ENCODE measurements around the gene KIF1A. TPM values are rescaled to one million over a fixed set of nuclear protein-coding genes. Genes with fewer than 3 reads are reported as not detected.
"Not testable (repeated sequence)": the region's sequence is repeated elsewhere in the genome, so short reads cannot be mapped to it uniquely, and the experiment has no call there.

Gene KIF1A
- total and polyA plus RNA-seq, 4 experiments from 2014 or later: not detected

DNA sequence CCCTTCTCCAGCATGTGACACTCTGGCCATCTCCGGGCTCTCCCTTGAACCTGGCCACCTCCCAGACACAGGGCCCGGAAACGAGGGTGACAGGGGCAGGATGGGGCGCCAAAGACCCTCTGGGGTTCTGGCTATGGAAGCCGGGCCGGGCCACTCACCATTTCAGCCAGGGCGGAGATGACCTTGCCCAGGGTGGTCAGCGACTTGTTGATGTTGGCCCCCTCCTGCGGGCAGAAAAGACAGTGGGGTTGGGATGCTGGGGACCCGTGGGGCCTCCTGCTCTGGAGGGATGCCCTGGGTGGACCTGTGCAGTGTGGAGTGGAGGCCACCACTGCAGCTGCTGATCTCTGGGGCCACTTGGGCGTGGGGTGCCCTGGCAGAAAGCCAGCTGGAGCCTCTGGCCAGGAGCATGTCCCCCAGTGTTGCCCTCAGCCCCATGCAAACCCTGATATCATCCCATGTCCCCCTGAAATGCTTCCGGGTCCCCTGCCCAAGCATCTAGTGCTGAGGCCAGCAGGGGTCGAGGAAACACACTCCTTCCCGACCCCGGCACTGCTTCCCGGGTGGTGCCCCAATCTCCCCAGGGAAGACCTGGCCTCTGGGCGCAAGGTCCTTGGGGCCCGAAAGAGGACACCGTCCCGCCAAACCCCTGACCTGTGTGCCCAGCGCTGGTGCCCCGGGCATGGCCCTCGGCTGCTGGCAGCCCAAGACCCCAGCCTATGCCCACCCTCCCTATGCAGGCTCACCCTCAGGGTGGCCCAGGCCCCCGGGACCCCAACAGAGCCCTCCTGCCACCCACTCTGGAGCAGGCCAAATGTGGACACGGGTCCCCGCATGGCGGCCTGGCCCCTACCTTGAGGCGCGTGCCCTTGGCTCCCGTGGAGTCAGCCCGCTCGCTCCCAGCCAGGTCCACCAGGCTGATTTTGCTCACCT lies 36.9 kb downstream of the KIF1A start:
- Mint-ChIP-seq H3K27me3 (peaks cover 0 to 2% of the 10 kb centered on the region in 2 donors), H3K9me3 (no peaks in the 10 kb centered on the region), H3K4me1 (no peaks in the 10 kb centered on the region), H3K36me3 (no peaks in the 10 kb centered on the region), H3K27ac (no peak overlapping the region), H3K4me3 (no peak overlapping the region)
- Histone ChIP-seq H3K4me3 (ENCODE audit: low read length in 2 of 2) (no peak overlapping the region), H3K9me3 (ENCODE audit: control insufficient read depth in 1 of 2, low read length in 2 of 2) (no peaks in the 10 kb centered on the region), H3K4me1 (ENCODE audit: insufficient read depth, low read length) (no peaks in the 10 kb centered on the region), H3K27ac (ENCODE audit: low read depth, low read length) (no peak overlapping the region), H3K36me3 (ENCODE audit: insufficient read depth, low read length) (no peaks in the 10 kb centered on the region), H3K27me3 (ENCODE audit: insufficient read depth, low read length) (no peaks in the 10 kb centered on the region)
- DNase-seq: no peak
- ChIA-PET POLR2A (ENCODE audit: partially characterized antibody) (no interaction called here), CTCF (ENCODE audit: partially characterized antibody) (no interaction called here)
- intact Hi-C loops (cut with micrococcal nuclease): no loop called here

DNA sequence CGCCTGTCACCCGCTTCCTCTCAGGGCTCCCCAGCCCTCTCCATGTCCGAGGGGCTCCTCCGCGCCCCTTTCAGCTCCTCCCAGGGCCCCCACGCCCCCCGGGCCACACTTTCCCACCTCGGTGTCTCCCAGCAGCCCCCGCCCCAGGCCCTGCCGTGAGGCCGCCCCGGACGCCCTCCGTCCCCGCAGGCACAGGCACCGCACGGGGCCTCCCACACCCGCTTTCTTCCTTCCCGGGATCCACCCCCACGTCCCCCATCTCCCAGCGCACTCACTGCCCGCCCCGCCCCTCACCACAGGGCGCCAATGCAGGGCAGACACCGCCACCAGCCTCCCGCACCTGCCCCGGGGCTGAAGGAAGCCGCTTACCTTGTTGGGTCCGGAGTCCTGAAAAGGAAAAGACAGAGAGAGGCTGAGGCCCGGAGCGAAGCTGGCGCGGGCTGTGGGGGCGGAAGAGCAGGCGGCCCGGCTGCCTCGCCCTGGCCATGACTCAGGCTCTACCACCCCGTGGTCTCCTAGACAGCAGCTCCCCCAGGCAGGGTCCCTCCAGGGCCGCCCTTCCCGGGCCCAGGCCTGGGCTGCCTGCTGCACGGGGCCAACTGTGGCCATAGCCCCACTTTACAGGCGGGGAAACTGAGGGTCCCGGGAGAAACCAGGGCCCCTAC lies 37.7 kb downstream of the KIF1A start:
- POLR2A ChIA-PET (ENCODE audit: partially characterized antibody): no interaction called here
- no peaks in the 10 kb centered on the region for H3K36me3 Mint-ChIP-seq
- H3K27me3 Mint-ChIP-seq: no peaks in the 10 kb centered on the region
- H3K4me3 ChIP-seq (ENCODE audit: low read length in 2 of 2): no peak overlapping the region
- DNase-seq: no peak
- H3K4me3 Mint-ChIP-seq: no peak overlapping the region
- H3K4me1 ChIP-seq (ENCODE audit: insufficient read depth, low read length): no peaks in the 10 kb centered on the region
- H3K9me3 ChIP-seq (ENCODE audit: control insufficient read depth in 1 of 2, low read length in 2 of 2): no peaks in the 10 kb centered on the region
- CTCF ChIA-PET (ENCODE audit: partially characterized antibody): no interaction called here
- intact Hi-C loops (cut with micrococcal nuclease): no loop called here
- H3K27me3 ChIP-seq (ENCODE audit: insufficient read depth, low read length): no peaks in the 10 kb centered on the region
- H3K36me3 ChIP-seq (ENCODE audit: insufficient read depth, low read length): no peaks in the 10 kb centered on the region
- no peak overlapping the region for H3K27ac Mint-ChIP-seq
- H3K9me3 Mint-ChIP-seq: no peaks in the 10 kb centered on the region
- no peaks in the 10 kb centered on the region for H3K4me1 Mint-ChIP-seq
- H3K27ac ChIP-seq (ENCODE audit: low read depth, low read length): no peak overlapping the region

DNA sequence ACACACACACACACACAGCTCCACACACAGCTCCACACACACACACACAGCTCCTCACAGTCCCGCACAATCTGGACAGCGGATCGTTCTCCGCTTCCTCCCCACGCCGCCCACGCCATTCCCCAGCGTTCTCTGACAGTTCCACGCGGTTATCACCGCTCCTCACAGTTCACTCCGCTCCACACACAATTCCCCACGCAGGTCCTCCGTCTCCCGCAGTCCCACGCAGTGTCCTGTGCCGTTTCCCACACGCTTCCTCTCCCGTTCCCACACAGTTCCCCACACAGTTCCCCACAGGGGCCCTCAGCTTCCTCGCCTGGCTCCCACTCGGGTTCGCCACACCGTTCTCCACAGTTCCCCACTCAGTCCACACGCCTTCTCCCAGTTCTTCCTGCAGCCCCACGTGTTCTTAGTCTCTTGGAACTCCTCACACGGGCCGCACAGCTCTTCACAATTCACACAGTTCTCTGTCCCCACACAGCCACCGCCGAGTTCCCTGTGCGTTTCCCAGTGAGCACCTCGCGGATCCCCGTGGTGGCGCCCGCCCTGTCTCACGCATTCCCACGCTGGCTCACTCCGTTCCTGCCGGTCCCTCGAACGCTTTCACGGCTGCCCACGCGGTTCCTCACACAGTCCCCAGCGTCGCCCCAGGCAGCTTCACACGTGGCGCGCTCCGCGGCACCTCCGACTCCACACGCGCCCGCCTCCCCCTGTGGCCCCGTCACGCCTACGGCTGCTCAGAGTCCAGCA lies 38.4 kb downstream of the KIF1A start:
- Histone ChIP-seq H3K27ac (ENCODE audit: low read depth, low read length) (no peak overlapping the region), H3K36me3 (ENCODE audit: insufficient read depth, low read length) (no peaks in the 10 kb centered on the region), H3K27me3 (ENCODE audit: insufficient read depth, low read length) (no peaks in the 10 kb centered on the region), H3K4me1 (ENCODE audit: insufficient read depth, low read length) (no peaks in the 10 kb centered on the region), H3K4me3 (ENCODE audit: low read length in 2 of 2) (no peak overlapping the region), H3K9me3 (ENCODE audit: control insufficient read depth in 1 of 2, low read length in 2 of 2) (no peaks in the 10 kb centered on the region)
- ChIA-PET CTCF (ENCODE audit: partially characterized antibody) (no interaction called here), POLR2A (ENCODE audit: partially characterized antibody) (no interaction called here)
- no peak for DNase-seq
- intact Hi-C loops (cut with micrococcal nuclease): no loop called here
- no peaks in the 10 kb centered on the region for H3K27me3 Mint-ChIP-seq
- no peak overlapping the region for H3K4me3 Mint-ChIP-seq
- H3K36me3 Mint-ChIP-seq: no peaks in the 10 kb centered on the region
- no peaks in the 10 kb centered on the region for H3K4me1 Mint-ChIP-seq
- H3K9me3 Mint-ChIP-seq: no peaks in the 10 kb centered on the region
- no peak overlapping the region for H3K27ac Mint-ChIP-seq

DNA sequence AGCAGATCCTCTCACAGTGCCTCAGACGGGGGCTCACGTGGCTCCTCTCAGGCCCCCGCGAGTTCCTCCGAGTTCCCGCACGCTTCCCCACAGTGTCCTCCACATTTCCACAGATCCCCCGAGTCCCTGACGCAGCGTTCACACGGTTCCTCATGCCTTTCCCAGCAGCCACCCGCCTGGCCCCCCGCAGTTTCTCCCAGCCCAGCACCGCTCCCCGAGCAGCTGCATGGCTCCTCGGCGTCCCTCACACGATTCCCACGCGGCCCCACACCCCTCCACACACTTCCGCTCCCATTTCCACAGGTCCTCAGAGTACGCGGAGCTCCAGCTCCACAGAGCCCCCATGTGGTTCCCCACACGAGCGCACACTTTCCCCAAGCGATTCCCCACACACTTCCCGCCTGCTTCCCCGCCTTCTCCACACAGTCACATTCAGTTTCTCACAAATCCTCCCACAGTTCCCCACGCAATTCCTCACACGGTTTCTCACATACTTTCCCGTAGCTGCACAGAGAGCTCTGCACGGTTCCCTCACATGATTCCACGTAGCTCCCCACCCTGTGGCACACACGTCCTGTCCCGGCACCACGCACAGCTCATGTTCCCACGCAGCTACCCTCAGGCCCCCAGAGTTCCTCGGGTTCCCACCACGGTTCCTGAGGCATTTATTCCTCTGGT lies 39.9 kb downstream of the KIF1A start:
- Histone ChIP-seq H3K27ac (ENCODE audit: low read depth, low read length) (no peak overlapping the region), H3K9me3 (ENCODE audit: control insufficient read depth in 1 of 2, low read length in 2 of 2) (no peaks in the 10 kb centered on the region), H3K27me3 (ENCODE audit: insufficient read depth, low read length) (no peaks in the 10 kb centered on the region), H3K36me3 (ENCODE audit: insufficient read depth, low read length) (no peaks in the 10 kb centered on the region), H3K4me1 (ENCODE audit: insufficient read depth, low read length) (no peaks in the 10 kb centered on the region), H3K4me3 (ENCODE audit: low read length in 2 of 2) (no peak overlapping the region)
- Mint-ChIP-seq H3K27me3 (no peaks in the 10 kb centered on the region), H3K4me1 (no peaks in the 10 kb centered on the region), H3K27ac (no peak overlapping the region), H3K36me3 (no peaks in the 10 kb centered on the region), H3K4me3 (no peak overlapping the region), H3K9me3 (no peaks in the 10 kb centered on the region)
- intact Hi-C loops (cut with micrococcal nuclease): no loop called here
- CTCF ChIA-PET (ENCODE audit: partially characterized antibody): interaction anchor here (1.4 kb wide), 1 partner anchor 28 kb away, joined by 3 read pairs; no protein-coding TSS in a partner anchor
- DNase-seq: no peak
- POLR2A ChIA-PET (ENCODE audit: partially characterized antibody): no interaction called here

DNA sequence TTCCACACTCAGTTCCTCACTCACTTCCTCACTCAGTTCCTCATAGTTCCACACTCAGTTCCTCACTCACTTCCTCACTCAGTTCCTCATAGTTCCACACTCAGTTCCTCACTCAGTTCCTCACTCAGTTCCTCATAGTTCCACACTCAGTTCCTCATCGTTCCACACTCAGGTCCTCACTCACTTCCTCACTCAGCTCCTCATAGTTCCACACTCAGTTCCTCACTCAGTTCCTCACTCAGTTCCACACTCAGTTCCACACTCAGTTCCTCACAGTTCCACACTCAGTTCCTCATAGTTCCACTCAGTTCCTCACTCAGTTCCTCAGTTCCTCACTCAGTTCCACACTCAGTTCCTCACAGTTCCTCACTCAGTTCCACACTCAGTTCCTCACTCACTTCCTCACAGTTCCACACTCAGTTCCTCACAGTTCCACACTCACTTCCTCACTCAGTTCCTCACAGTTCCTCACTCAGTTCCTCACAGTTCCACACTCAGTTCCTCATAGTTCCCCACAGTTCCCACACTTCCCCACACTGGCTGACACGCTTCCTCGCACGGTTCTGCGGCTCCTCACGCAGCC lies 40.7 kb downstream of the KIF1A start:
- H3K27me3 ChIP-seq (ENCODE audit: insufficient read depth, low read length); POLR2A ChIA-PET (ENCODE audit: partially characterized antibody); H3K27me3 Mint-ChIP-seq; DNase-seq; H3K4me3 ChIP-seq (ENCODE audit: low read length in 2 of 2); H3K4me3 Mint-ChIP-seq; CTCF ChIA-PET (ENCODE audit: partially characterized antibody); H3K9me3 Mint-ChIP-seq; H3K36me3 ChIP-seq (ENCODE audit: insufficient read depth, low read length); H3K4me1 ChIP-seq (ENCODE audit: insufficient read depth, low read length); H3K4me1 Mint-ChIP-seq; H3K36me3 Mint-ChIP-seq; H3K9me3 ChIP-seq (ENCODE audit: control insufficient read depth in 1 of 2, low read length in 2 of 2); H3K27ac Mint-ChIP-seq; H3K27ac ChIP-seq (ENCODE audit: low read depth, low read length); intact Hi-C loops (cut with micrococcal nuclease): not testable (repeated sequence)

DNA sequence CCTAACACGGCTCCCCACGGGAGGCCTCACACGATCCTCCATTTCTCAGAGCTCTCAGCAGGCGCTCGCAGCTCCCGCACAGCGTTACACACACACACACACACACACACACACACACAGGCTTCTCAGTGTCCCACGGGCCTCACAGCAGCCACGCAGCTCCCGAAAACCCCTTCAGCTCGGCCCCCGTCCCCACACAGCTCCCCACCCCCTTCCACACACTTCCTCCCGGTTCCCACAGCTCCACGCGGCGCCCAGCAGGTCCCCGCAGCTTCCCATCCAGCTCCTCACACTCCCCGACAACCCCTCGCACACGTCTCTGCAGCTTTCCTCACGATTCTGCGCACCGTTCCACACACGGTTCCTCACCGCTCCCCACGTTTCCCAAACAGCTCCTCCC lies 41.6 kb downstream of the KIF1A start:
- H3K4me1 ChIP-seq (ENCODE audit: insufficient read depth, low read length): no peaks in the 10 kb centered on the region
- H3K4me3 Mint-ChIP-seq: no peak overlapping the region
- no peak overlapping the region for H3K4me3 ChIP-seq (ENCODE audit: low read length in 2 of 2)
- CTCF ChIA-PET (ENCODE audit: partially characterized antibody): no interaction called here
- H3K4me1 Mint-ChIP-seq: no peaks in the 10 kb centered on the region
- no peak overlapping the region for H3K27ac ChIP-seq (ENCODE audit: low read depth, low read length)
- intact Hi-C loops (cut with micrococcal nuclease): no loop called here
- DNase-seq: no peak
- H3K9me3 ChIP-seq (ENCODE audit: control insufficient read depth in 1 of 2, low read length in 2 of 2): no peaks in the 10 kb centered on the region
- H3K36me3 ChIP-seq (ENCODE audit: insufficient read depth, low read length): no peaks in the 10 kb centered on the region
- no peaks in the 10 kb centered on the region for H3K27me3 ChIP-seq (ENCODE audit: insufficient read depth, low read length)
- no peaks in the 10 kb centered on the region for H3K9me3 Mint-ChIP-seq
- no peaks in the 10 kb centered on the region for H3K36me3 Mint-ChIP-seq
- POLR2A ChIA-PET (ENCODE audit: partially characterized antibody): no interaction called here
- no peak overlapping the region for H3K27ac Mint-ChIP-seq
- H3K27me3 Mint-ChIP-seq: no peaks in the 10 kb centered on the region
